ENCODE data around the gene NFAM1.

- TF ChIP-seq POLR2AphosphoS5 (IDR thresholded peaks at IDR 0.05; ENCODE audit: borderline replicate concordance, low read depth, low read length) (no peak), EZH2 (IDR thresholded peaks at IDR 0.05) (no peak)
These were observed 90.4 kb downstream of the NFAM1 start for GRCh38 chr22:42341779-42342178.
